Measurements from ENCODE around the gene PRDM8.

- no peak for TF ChIP-seq CTCF (IDR thresholded peaks at IDR 0.05)
- no peak for TF ChIP-seq EZH2 (IDR thresholded peaks at IDR 0.05)
Measured at GRCh38 chr4:80195441-80196140, 1.7 kb upstream of the PRDM8 start.

Data from neural progenitor cell (in vitro differentiated cells).